ENCODE measurements around the gene OOSP3.

Gene OOSP3

GRCh38 chr11:59878575-59878974, at the start of gene OOSP3:
Gene OOSP3 (plus strand): TSS chr11:59878782. CDS start chr11:59878809, 27 bp downstream.
- DNase-seq (ENCODE audit: extremely low spot score), result no peak
- TF ChIP-seq, protein P1, sequence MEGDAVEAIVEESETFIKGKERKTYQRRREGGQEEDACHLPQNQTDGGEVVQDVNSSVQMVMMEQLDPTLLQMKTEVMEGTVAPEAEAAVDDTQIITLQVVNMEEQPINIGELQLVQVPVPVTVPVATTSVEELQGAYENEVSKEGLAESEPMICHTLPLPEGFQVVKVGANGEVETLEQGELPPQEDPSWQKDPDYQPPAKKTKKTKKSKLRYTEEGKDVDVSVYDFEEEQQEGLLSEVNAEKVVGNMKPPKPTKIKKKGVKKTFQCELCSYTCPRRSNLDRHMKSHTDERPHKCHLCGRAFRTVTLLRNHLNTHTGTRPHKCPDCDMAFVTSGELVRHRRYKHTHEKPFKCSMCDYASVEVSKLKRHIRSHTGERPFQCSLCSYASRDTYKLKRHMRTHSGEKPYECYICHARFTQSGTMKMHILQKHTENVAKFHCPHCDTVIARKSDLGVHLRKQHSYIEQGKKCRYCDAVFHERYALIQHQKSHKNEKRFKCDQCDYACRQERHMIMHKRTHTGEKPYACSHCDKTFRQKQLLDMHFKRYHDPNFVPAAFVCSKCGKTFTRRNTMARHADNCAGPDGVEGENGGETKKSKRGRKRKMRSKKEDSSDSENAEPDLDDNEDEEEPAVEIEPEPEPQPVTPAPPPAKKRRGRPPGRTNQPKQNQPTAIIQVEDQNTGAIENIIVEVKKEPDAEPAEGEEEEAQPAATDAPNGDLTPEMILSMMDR (IDR thresholded peaks at IDR 0.05; ENCODE audit: control extremely low read depth, extremely low read depth, low read depth, missing control alignments), result no peak
- ChIA-PET CTCF (no interaction called here), POLR2A (no interaction called here)

DNA sequence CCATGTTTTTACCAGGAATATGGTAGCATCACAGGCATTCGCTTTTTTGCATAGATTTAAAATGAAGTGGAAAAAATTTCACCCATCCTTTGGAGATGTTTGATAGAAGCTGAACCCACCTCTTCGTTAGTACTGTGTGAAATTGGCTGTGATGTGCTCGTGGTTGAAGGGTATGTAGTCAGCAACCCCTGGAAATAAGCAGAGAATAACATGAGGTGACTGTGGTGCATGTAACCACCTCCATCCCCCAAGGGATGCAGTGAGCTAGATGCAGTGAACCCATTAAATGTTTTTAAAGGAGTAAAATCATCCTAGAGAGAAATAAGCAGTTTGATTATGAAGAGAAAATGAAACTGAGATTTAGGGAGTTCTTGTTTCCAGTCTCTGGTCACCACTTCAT, 49.2 kb upstream of the OOSP3 start:
- DNase-seq (ENCODE audit: extremely low spot score), result no peak
- ChIA-PET POLR2A (no interaction called here), CTCF (interaction anchor here (0.9 to 1.4 kb wide), 3 partner anchors 12 to 422 kb away, joined by 3 read pairs; no protein-coding TSS in a partner anchor)
- TF ChIP-seq, protein P1 (IDR thresholded peaks at IDR 0.05; ENCODE audit: control extremely low read depth, extremely low read depth, low read depth, missing control alignments), result no peak

GRCh38 chr11:59833602-59834001, 45.0 kb upstream of the OOSP3 start:
- DNase-seq (ENCODE audit: extremely low spot score), result no peak
- POLR2A ChIA-PET, result no interaction called here
- CTCF ChIA-PET, result interaction anchor here (1.2 kb wide), 1 partner anchor 11 kb away, joined by 3 read pairs; no protein-coding TSS in a partner anchor
- TF ChIP-seq, protein P1 (IDR thresholded peaks at IDR 0.05; ENCODE audit: control extremely low read depth, extremely low read depth, low read depth, missing control alignments), result no peak

DNA sequence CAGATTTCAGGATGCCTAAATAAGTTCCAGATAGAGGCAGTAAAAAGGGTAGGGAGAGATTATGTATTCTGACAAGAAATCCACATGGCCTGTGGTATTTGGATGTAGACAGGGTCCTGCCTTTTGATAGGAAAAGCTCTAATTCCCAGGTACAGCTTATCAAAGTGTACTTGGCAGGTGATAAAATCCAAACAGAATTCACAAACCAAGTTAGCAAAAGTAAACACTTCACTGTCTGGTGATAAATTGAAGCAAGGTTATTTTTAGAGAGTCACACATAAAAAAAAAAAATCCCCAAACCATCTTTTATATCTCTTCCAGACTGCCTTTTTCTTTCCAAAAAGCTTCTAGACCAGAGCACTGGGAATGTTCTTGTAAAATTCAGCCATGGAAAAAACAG, 39.0 kb upstream of the OOSP3 start:
- TF ChIP-seq, protein P1 (IDR thresholded peaks at IDR 0.05; ENCODE audit: control extremely low read depth, extremely low read depth, low read depth, missing control alignments), result no peak
- POLR2A ChIA-PET, result no interaction called here
- no peak for DNase-seq (ENCODE audit: extremely low spot score)
- CTCF ChIA-PET, result no interaction called here

DNA sequence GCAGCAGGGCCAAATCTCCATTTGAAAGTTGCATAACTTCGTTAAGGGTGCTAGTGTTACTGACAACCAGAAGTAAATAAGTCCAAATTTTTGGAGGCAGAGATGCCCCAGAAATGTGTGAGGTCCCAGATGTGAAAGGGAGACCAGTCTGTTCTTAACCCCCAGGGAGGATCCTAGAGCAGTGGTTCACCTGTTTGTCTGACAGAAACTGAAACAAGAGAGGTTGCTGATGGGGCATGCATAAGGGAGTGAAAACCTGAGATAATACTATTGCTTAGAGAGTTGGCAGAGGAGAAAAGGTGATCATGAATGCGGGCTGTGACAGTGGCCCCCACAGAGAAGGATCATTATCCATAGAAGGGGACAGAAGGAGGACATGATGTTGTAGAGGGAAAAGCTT, 37.1 kb upstream of the OOSP3 start:
- no peak for DNase-seq (ENCODE audit: extremely low spot score)
- CTCF ChIA-PET, result no interaction called here
- POLR2A ChIA-PET, result no interaction called here
- TF ChIP-seq, protein P1 (IDR thresholded peaks at IDR 0.05; ENCODE audit: control extremely low read depth, extremely low read depth, low read depth, missing control alignments), result no peak

DNA sequence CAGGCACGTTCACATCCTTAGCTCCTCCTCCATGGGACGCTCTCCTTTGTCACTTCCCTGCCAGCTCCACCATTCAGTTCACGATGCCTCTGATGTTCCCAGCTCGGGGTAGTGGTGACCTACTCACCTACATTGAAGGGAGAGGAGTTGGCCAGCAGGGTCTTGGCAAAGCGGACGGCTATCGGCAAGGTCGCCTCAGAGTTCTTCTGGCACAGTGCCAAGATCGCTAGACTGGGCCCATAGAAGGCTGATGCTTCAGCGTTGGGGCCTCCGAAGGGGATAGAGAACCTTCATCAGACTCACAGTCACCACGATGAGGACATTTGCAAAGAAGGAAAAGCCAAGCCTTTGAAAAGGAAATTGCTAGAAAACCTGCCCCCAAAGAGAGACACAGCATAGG, 36.3 kb upstream of the OOSP3 start:
- ChIA-PET CTCF (no interaction called here), POLR2A (no interaction called here)
- TF ChIP-seq, protein P1 (IDR thresholded peaks at IDR 0.05; ENCODE audit: control extremely low read depth, extremely low read depth, low read depth, missing control alignments), result no peak
- DNase-seq (ENCODE audit: extremely low spot score), result no peak

DNA sequence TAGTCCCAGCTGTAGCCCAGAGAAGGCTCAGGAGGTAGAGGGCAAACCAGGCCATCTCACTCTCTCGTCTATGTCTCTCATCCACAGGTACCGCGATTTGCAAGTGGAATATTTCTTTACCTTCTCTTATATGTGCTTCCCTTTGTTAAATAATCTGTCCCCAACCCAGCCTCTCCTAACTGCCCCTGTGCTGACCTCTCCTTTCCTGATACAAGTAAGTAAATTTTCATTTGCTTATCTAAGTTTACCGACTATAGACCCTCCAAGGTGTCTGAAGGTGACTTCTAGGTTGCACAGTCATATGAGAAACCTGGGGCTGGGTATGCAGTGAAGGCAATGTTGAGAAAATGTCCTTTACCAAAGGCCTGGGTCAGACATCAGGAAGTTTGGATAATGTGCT, 33.2 kb upstream of the OOSP3 start, which contains the start of gene CBLIF:
Gene CBLIF (minus strand): TSS at position 101 of the 400 bp plus-strand sequence. CDS start 46 bp downstream, at position 55.
- TF ChIP-seq, protein P1 (IDR thresholded peaks at IDR 0.05; ENCODE audit: control extremely low read depth, extremely low read depth, low read depth, missing control alignments), result no peak
- POLR2A ChIA-PET, result no interaction called here
- DNase-seq (ENCODE audit: extremely low spot score), result no peak
- CTCF ChIA-PET, result interaction anchor here (1.0 kb wide), 1 partner anchor 20 kb away, joined by 3 read pairs; no protein-coding TSS in a partner anchor
